SU-DHL-6 (cell line): ENCODE data around the gene SMIM1.
"Not testable (repeated sequence)": the region's sequence is repeated elsewhere in the genome, so short reads cannot be mapped to it uniquely, and the experiment has no call there.

Experiments used
- CTCF ChIP-seq: fragments of 200-600 bp; sonication (generic); IDR thresholded peaks from one replicate; pipeline ENCODE4 v1.5.1; 2017; ENCODE audit warnings: antibody characterized with exemption, mild to moderate bottlenecking, low read length, moderate library complexity; ENCODE audit not compliant: insufficient read depth, poor library complexity, severe bottlenecking
- EZH2phosphoT487 ChIP-seq: fragments of 200-600 bp; sonication (generic), shearing (Covaris generic); conservative IDR thresholded peaks from 2 replicates; pipeline ENCODE4 v1.6.1; 2018; ENCODE audit warnings: mild to moderate bottlenecking, antibody characterized with exemption, low read length, moderate library complexity, mixed read lengths

DNA sequence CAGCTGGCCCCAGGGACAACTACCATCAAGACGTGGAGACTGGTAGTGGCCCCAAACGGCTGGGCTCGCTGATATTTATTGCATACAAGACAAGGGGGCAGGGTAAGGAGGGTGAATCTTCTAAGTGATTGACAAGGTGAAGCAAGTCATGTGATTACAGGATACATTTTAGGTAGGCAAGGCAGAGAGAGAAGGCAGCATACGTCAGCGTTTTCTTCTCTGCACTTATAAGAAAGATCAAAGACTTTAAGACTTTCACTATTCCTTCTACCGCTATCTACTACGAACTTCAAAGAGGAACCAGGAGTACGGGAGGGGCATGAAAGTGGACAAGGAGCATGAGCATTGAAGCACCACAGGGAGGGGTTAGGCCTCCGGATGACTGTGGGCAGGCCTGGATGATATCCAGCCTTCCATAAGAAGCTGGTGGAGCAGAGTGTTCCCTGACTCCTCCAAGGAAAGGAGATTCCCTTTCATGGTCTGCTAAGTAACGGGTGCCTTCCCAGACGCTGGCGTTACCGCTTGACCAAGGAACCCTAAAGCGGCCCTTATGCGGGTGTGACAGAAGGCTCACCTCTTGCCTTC lies 24.1 kb upstream of the SMIM1 start:
- not testable (repeated sequence) for TF ChIP-seq EZH2phosphoT487, CTCF
